Uterus (tissue), 2 donors: ENCODE measurements around the gene CLDN7.

Source experiments
- POLR2A ChIP-seq, 2 donors: fragments of 450-650 bp; IDR thresholded peaks; one replicate each; pipeline ENCODE4 v1.6.1; 2016; ENCODE audit warnings: antibody characterized with exemption in 2 of 2, mild to moderate bottlenecking in 1 of 2, moderate library complexity in 1 of 2
- TF ChIP-seq, protein P1 (sequence below), 4 experiments: fragments of 200-600 bp in 2 of 4; fragments of 450-650 bp in 2 of 4; sonication (generic) in 2 of 4; IDR thresholded peaks; one replicate each; pipeline ENCODE4 v1.5.1; 2016 to 2019; ENCODE audit warnings: antibody characterized with exemption in 4 of 4, mild to moderate bottlenecking in 2 of 4, moderate library complexity in 1 of 4

GRCh38 chr17:7215652-7216180 is 46.6 kb downstream of the CLDN7 start:
- TF ChIP-seq, protein P1, sequence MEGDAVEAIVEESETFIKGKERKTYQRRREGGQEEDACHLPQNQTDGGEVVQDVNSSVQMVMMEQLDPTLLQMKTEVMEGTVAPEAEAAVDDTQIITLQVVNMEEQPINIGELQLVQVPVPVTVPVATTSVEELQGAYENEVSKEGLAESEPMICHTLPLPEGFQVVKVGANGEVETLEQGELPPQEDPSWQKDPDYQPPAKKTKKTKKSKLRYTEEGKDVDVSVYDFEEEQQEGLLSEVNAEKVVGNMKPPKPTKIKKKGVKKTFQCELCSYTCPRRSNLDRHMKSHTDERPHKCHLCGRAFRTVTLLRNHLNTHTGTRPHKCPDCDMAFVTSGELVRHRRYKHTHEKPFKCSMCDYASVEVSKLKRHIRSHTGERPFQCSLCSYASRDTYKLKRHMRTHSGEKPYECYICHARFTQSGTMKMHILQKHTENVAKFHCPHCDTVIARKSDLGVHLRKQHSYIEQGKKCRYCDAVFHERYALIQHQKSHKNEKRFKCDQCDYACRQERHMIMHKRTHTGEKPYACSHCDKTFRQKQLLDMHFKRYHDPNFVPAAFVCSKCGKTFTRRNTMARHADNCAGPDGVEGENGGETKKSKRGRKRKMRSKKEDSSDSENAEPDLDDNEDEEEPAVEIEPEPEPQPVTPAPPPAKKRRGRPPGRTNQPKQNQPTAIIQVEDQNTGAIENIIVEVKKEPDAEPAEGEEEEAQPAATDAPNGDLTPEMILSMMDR (IDR thresholded peaks at IDR 0.05) = no peak
- no peak for TF ChIP-seq POLR2A (IDR thresholded peaks at IDR 0.05)
